Measurements from ENCODE around the gene STK38L. TPM values are rescaled to one million over a fixed set of nuclear protein-coding genes. Genes with fewer than 3 reads are reported as not detected.

The STK38L gene
- total RNA-seq, 1 donor from 2014 or later = 115 TPM

DNA sequence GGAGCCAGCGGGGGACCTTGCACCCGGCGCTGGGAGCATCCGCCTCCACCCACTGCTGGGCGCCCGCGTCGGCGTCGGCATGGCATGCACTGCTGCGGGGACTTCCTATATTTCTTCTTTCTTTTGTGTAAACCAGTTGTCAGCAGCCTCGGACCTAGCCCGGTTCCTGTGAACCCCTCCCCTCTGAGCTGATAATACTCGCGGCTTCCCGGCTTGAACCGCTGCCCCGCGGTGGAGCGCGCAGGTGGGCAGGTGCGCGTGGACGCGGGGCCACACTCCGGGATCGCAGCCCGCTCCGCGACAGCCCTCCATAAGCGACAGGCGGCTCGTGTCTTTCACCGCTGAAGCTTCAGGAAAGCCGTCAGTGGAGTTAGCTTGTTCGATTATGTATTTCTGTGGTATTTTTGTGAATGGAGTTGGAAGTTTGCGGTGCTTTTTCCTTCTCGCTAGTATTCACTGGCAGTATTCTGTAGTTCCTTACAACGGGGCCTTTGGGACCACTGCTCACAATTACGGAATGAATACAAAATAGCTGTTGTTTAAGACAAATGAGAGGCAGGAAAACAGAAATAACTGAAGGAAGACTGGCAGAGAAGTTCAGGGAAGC lies 89.4 kb downstream of the STK38L start:
- DNase-seq (ENCODE audit: low read depth) (no peak), FAIRE-seq (no peak)
- Mint-ChIP-seq H3K27ac (ENCODE audit: unreplicated experiment) (peak overlapping the region; percentile 78), H3K4me3 (ENCODE audit: unreplicated experiment) (peak overlapping the region; percentile 90), H3K27me3 (ENCODE audit: low read depth, unreplicated experiment) (no peaks in the 10 kb centered on the region), H3K36me3 (ENCODE audit: low read depth, unreplicated experiment) (no peaks in the 10 kb centered on the region), H3K9me3 (ENCODE audit: unreplicated experiment) (peaks cover 2% of the 10 kb centered on the region), H3K4me1 (ENCODE audit: low read depth, unreplicated experiment) (peaks cover 32% of the 10 kb centered on the region)
- peak overlapping the region; percentile 95 for H3K4me2 ChIP-seq (ENCODE audit: low read length)
- H3K27ac ChIP-seq (ENCODE audit: low read depth, low read length) = peak overlapping the region; percentile 9
- no peaks in the 10 kb centered on the region for H3K36me3 ChIP-seq (ENCODE audit: insufficient read depth, low read length)
- peaks cover 21% of the 10 kb centered on the region for H3K4me1 ChIP-seq (ENCODE audit: insufficient read depth, low read length)
- H3K27me3 ChIP-seq (ENCODE audit: insufficient read depth, low read length) = no peaks in the 10 kb centered on the region
- no peaks in the 10 kb centered on the region for H3K9me3 ChIP-seq (ENCODE audit: insufficient read depth, low read depth, low read length)
- peak overlapping the region; percentile 77 for H3K4me3 ChIP-seq (ENCODE audit: insufficient read depth, low read depth, low read length)
- H3K9ac ChIP-seq (ENCODE audit: low read length) = peak overlapping the region; percentile 80
- H3K79me2 ChIP-seq (ENCODE audit: insufficient read depth, low read length) = peaks cover 44% of the 10 kb centered on the region
- peak overlapping the region; percentile 58 for H2AFZ ChIP-seq (ENCODE audit: low read depth, low read length)
- TF ChIP-seq, protein P1, sequence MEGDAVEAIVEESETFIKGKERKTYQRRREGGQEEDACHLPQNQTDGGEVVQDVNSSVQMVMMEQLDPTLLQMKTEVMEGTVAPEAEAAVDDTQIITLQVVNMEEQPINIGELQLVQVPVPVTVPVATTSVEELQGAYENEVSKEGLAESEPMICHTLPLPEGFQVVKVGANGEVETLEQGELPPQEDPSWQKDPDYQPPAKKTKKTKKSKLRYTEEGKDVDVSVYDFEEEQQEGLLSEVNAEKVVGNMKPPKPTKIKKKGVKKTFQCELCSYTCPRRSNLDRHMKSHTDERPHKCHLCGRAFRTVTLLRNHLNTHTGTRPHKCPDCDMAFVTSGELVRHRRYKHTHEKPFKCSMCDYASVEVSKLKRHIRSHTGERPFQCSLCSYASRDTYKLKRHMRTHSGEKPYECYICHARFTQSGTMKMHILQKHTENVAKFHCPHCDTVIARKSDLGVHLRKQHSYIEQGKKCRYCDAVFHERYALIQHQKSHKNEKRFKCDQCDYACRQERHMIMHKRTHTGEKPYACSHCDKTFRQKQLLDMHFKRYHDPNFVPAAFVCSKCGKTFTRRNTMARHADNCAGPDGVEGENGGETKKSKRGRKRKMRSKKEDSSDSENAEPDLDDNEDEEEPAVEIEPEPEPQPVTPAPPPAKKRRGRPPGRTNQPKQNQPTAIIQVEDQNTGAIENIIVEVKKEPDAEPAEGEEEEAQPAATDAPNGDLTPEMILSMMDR (IDR thresholded peaks at IDR 0.05; ENCODE audit: insufficient read depth, low read depth, low read length) = no peak
- no peak for TF ChIP-seq EZH2 (IDR thresholded peaks at IDR 0.05; ENCODE audit: insufficient read depth, low read length)
- H4K20me1 ChIP-seq (ENCODE audit: insufficient read depth, low read length) = peaks cover 13% of the 10 kb centered on the region

DNA sequence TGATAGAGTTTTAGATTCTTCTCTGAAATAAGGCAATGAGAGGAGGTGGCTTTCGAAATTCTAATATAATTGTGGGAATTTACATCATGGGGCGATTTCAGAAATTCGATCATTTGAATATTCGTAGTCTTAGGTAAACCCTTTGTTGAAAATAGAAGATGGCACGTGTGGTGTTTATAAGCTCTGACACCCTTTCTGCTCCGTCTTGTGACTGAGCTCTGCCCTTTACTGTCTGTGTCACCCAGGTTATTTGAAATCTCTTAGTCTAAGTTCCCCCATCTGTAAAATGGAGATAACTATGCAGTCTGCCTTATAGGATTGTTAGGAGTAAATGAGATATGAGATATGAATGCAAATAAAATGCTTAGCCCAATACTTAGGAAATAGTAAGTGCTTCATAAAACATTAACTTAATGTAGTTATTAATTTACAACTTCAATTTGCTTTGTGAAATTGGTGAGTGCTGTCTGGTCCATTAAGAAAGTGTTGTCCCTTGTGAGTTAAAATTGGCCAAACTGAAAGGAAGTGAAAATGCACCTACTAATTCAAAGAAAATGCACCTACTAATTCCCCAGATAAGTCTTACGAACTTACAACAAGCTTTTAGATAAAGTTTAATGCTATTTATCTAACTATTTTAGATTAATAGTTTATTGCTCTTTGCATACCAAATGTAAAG lies 90.1 kb downstream of the STK38L start:
- no peak for DNase-seq (ENCODE audit: low read depth)
- H3K27ac Mint-ChIP-seq (ENCODE audit: unreplicated experiment) = peak overlapping the region; percentile 19
- Histone ChIP-seq H3K9me3 (ENCODE audit: insufficient read depth, low read depth, low read length) (no peaks in the 10 kb centered on the region), H3K4me2 (ENCODE audit: low read length) (peak overlapping the region; percentile 95), H3K27ac (ENCODE audit: low read depth, low read length) (no peak overlapping the region), H3K9ac (ENCODE audit: low read length) (peak overlapping the region; percentile 80), H4K20me1 (ENCODE audit: insufficient read depth, low read length) (peaks cover 13% of the 10 kb centered on the region), H3K27me3 (ENCODE audit: insufficient read depth, low read length) (no peaks in the 10 kb centered on the region), H2AFZ (ENCODE audit: low read depth, low read length) (peak overlapping the region; percentile 58), H3K4me1 (ENCODE audit: insufficient read depth, low read length) (peaks cover 21% of the 10 kb centered on the region), H3K79me2 (ENCODE audit: insufficient read depth, low read length) (peaks cover 51% of the 10 kb centered on the region), H3K36me3 (ENCODE audit: insufficient read depth, low read length) (no peaks in the 10 kb centered on the region), H3K4me3 (ENCODE audit: insufficient read depth, low read depth, low read length) (peak overlapping the region; percentile 77)
- TF ChIP-seq EZH2 (IDR thresholded peaks at IDR 0.05; ENCODE audit: insufficient read depth, low read length) = no peak
- TF ChIP-seq, protein P1 (IDR thresholded peaks at IDR 0.05; ENCODE audit: insufficient read depth, low read depth, low read length) = no peak
- H3K9me3 Mint-ChIP-seq (ENCODE audit: unreplicated experiment) = peaks cover 2% of the 10 kb centered on the region
- H3K36me3 Mint-ChIP-seq (ENCODE audit: low read depth, unreplicated experiment) = no peaks in the 10 kb centered on the region
- peaks cover 32% of the 10 kb centered on the region for H3K4me1 Mint-ChIP-seq (ENCODE audit: low read depth, unreplicated experiment)
- FAIRE-seq = no peak
- H3K4me3 Mint-ChIP-seq (ENCODE audit: unreplicated experiment) = peak overlapping the region; percentile 90
- H3K27me3 Mint-ChIP-seq (ENCODE audit: low read depth, unreplicated experiment) = no peaks in the 10 kb centered on the region

DNA sequence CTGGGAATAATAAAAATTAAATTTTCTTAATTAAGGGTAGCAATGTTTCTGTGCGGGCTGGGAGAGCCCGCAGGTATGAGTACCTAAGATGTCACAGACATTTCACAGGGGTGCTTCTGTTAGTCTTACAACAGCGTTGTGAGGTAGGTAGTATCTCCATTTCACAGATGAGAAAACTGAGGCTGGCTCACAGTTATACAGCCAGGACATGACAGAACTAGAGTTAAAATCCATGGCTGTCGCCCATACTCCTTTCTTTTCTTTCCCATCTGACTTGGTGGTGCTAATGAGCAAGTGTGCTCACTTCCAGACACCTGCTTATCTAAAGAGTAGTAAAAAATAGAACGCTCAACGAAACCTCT lies 90.6 kb downstream of the STK38L start:
- Histone ChIP-seq H3K4me2 (ENCODE audit: low read length) (peak overlapping the region; percentile 24), H3K4me3 (ENCODE audit: insufficient read depth, low read depth, low read length) (no peak overlapping the region), H3K9me3 (ENCODE audit: insufficient read depth, low read depth, low read length) (no peaks in the 10 kb centered on the region), H3K79me2 (ENCODE audit: insufficient read depth, low read length) (peaks cover 56% of the 10 kb centered on the region), H3K36me3 (ENCODE audit: insufficient read depth, low read length) (no peaks in the 10 kb centered on the region), H4K20me1 (ENCODE audit: insufficient read depth, low read length) (peaks cover 13% of the 10 kb centered on the region), H3K27ac (ENCODE audit: low read depth, low read length) (no peak overlapping the region), H3K27me3 (ENCODE audit: insufficient read depth, low read length) (no peaks in the 10 kb centered on the region), H2AFZ (ENCODE audit: low read depth, low read length) (no peak overlapping the region), H3K4me1 (ENCODE audit: insufficient read depth, low read length) (peaks cover 21% of the 10 kb centered on the region), H3K9ac (ENCODE audit: low read length) (no peak overlapping the region)
- H3K9me3 Mint-ChIP-seq (ENCODE audit: unreplicated experiment) = peaks cover 2% of the 10 kb centered on the region
- H3K4me1 Mint-ChIP-seq (ENCODE audit: low read depth, unreplicated experiment) = peaks cover 32% of the 10 kb centered on the region
- no peaks in the 10 kb centered on the region for H3K27me3 Mint-ChIP-seq (ENCODE audit: low read depth, unreplicated experiment)
- DNase-seq (ENCODE audit: low read depth) (no peak), FAIRE-seq (no peak)
- no peaks in the 10 kb centered on the region for H3K36me3 Mint-ChIP-seq (ENCODE audit: low read depth, unreplicated experiment)
- no peak overlapping the region for H3K27ac Mint-ChIP-seq (ENCODE audit: unreplicated experiment)
- no peak for TF ChIP-seq EZH2 (IDR thresholded peaks at IDR 0.05; ENCODE audit: insufficient read depth, low read length)
- TF ChIP-seq, protein P1 (IDR thresholded peaks at IDR 0.05; ENCODE audit: insufficient read depth, low read depth, low read length) = no peak
- H3K4me3 Mint-ChIP-seq (ENCODE audit: unreplicated experiment) = no peak overlapping the region

All from astrocyte (in vitro differentiated cells and primary cell).